ENCODE measurements around the gene HAUS5. TPM values are rescaled to one million over a fixed set of nuclear protein-coding genes. Genes with fewer than 3 reads are reported as not detected.

The HAUS5 gene, protein sequence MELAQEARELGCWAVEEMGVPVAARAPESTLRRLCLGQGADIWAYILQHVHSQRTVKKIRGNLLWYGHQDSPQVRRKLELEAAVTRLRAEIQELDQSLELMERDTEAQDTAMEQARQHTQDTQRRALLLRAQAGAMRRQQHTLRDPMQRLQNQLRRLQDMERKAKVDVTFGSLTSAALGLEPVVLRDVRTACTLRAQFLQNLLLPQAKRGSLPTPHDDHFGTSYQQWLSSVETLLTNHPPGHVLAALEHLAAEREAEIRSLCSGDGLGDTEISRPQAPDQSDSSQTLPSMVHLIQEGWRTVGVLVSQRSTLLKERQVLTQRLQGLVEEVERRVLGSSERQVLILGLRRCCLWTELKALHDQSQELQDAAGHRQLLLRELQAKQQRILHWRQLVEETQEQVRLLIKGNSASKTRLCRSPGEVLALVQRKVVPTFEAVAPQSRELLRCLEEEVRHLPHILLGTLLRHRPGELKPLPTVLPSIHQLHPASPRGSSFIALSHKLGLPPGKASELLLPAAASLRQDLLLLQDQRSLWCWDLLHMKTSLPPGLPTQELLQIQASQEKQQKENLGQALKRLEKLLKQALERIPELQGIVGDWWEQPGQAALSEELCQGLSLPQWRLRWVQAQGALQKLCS
- total RNA-seq = 13.0 and 13.1 TPM in 2 replicates

DNA sequence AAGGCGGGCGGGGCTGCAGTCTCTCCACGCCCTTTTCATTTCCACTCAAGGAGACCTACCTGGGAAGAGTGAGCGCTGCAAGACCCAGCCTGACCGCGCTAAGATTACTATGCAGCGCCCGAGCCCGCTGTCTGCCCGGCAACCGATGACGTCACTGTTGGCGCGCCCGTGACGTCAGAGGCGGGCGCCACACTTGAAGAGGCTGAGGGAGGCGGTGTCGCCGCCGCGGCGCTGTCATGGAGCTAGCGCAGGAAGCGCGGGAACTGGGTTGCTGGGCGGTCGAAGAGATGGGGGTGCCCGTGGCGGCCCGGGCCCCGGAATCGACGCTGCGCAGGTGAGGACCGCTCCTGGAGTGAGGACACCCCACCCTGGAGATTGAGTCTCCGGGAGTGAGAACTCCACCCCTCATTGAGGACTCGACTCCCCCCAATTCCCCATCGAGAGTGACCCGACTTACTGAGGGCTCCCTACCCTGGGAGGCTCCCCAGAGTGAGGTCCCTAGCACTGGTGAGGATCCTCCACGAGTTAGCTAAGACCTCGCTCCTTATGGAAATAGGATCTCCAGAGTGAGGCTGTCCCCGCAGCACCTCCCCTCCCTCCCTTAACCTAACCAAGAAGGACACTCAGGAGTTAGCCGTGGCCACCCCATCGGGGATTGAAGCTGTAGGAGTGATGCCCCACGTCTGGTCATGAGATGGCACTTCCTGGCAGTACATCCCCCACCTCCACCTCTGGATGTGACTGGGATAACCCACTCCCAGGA, at the start of gene HAUS5:
Gene HAUS5, plus strand, starts transcription at position 177 of the 763 bp plus-strand sequence. Its CDS starts 60 bp downstream, at position 237.

DNA sequence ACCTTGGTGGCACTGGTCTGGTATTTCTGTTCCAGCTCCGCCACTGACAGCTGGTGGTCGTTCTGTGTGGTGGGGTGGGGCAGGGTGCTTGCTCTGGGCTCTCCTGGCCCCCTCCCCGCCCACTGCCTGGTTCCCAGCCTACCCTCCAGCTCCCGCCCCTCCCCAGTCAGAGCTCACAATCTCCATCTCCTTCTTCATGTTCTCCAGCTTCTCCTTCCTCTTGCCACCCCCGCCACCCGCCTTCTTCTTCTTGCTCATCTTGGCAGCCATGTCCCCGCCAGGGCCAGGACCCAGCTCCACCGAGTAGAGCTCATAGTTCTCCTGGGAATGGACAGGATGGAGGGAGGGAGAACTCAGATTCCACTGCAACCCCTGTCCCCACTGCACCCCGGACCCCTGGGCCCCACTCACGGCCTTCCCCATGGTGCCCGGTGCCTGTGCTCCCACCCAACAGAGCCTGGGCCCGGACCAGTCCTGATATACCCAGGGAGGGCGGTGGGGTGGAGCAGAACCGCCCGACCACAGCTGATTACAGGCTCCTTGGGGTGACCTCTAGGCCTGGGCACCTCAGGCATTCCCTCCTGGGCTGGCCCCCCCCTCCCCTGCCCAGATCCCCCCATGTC, 49.2 kb upstream of the HAUS5 start, which contains the start of gene ATP4A:
Gene ATP4A, minus strand, starts transcription at position 452 of the 623 bp plus-strand sequence. Its CDS starts 29 bp downstream, at position 423.

DNA sequence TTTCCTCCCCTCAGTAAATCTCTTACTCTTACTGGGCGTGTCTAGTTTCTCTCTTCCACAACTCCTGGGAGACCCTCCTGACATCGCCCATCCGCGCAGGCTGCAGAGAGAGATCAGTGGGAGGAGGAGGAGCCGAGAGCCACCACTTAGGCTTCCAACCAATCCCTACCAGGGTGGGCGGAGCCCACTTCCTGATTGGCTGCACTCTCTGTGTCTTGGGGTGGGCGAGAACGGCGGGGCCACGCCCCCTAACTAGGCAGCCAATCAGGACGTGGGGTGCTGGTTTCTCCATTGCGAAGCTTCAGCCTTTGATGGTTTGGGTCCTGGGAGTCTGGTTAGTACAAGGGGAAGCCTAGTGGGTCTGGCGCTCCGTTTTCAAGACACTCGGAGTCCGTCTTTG, 26.7 kb upstream of the HAUS5 start, which contains the start of gene PMIS2:
Gene PMIS2, plus strand, starts transcription at position 326 of the 400 bp plus-strand sequence. CDS start 87 bp downstream, outside the sequence.

DNA sequence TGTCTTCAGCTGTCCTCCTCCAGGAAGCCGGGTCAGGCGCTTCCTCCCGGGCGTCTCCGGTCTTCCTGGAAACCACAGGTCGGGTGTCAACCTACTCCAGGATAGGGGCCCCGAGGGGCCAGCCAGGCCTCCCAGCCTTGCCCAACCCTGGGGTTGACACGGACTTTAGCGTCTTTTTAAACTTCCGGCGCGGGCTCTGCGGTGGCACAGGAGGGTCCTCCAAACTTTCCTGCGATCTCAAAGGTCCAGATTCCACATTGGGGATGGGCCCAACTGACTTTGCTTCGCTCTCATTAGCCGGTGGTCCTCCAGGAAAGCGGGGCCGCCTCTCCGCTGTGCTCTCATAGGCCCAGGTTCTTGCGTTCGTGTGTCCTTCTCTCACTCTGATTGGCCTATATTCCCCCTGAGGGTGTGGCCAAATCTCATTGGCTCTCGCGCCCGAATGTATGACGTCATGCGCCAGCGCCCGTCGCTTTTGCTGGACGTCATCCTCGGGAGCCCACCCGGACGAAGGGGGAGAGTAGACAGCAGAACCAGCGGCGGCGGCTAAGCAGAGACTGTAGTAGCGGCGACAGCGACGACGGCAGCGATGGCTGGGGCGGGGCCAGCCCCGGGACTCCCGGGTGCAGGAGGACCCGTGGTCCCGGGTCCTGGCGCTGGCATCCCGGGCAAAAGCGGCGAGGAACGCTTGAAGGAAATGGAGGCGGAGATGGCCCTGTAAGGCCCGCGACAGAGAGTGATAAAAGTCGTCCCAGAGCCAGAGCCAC, 16.2 kb downstream of the HAUS5 start, which contains the start of gene RBM42:
Gene RBM42, plus strand, starts transcription at position 472 of the 767 bp plus-strand sequence. Its CDS starts 118 bp downstream, at position 590.

DNA sequence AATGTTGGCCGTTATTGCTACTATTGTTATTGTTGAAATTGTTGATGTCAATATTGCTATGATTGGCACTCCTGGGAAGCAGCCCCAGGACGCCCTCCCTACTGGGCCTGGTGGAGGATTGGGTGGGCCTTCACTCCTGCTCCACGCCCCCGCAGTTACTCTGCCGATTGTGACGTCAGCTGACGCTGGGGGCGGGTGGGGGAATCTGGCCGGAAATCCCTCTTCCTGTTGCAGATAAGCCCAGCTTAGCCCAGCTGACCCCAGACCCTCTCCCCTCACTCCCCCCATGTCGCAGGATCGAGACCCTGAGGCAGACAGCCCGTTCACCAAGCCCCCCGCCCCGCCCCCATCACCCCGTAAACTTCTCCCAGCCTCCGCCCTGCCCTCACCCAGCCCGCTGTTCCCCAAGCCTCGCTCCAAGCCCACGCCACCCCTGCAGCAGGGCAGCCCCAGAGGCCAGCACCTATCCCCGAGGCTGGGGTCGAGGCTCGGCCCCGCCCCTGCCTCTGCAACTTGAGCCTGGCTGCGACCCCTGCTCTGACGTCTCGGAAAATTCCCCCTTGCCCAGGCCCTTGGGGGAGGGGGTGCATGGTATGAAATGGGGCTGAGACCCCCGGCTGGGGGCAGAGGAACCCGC, 29.1 kb downstream of the HAUS5 start, which contains the start of gene ETV2:
Gene ETV2, plus strand, starts transcription at position 231 of the 637 bp plus-strand sequence. CDS start 716 bp downstream, outside the sequence.

DNA sequence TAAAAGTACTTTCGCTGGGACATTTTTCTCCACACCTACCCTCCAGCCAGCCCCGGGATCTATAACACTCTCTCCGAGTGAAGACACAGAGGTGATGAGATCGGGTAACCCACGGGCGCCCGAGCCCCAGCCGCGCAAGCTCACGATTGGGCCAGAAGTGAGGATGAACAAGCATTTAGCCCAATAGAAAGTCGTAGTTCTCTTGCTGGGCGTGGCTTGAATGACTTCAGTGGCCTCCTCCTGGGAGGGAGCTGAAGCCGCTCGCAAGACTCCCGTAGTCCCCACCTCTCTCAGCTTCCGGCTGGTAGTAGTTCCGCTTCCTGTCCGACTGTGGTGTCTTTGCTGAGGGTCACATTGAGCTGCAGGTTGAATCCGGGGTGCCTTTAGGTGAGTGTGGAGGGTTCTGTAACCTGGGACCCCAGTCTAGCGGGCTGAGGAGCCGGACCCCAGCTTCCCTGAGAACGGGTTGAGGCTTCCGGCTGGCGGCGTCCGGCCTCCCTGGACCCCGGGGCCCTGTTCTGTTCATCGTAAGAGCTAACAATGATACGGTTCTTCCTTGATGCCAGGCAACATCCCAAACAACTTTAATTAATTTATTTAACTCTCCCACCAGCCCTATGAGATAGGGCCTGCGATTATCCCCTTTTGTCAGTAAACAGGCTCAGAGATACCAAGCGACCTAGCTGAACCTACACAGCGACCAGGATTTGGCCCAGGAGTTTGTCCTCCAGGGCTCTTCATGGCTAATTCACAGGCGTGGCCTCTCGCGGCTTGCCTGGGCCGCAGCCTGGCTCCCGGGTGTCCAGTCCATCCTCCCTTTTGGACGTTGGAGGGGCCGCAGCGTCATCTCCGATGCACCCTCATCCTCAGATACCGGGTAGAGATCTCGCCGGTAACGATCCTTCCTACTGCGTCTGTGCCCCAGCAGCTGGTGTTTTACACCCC, 35.8 kb downstream of the HAUS5 start, which contains the start of gene COX6B1:
Gene COX6B1, plus strand, starts transcription at position 307 of the 945 bp plus-strand sequence. CDS start 2,921 bp downstream, outside the sequence.

DNA sequence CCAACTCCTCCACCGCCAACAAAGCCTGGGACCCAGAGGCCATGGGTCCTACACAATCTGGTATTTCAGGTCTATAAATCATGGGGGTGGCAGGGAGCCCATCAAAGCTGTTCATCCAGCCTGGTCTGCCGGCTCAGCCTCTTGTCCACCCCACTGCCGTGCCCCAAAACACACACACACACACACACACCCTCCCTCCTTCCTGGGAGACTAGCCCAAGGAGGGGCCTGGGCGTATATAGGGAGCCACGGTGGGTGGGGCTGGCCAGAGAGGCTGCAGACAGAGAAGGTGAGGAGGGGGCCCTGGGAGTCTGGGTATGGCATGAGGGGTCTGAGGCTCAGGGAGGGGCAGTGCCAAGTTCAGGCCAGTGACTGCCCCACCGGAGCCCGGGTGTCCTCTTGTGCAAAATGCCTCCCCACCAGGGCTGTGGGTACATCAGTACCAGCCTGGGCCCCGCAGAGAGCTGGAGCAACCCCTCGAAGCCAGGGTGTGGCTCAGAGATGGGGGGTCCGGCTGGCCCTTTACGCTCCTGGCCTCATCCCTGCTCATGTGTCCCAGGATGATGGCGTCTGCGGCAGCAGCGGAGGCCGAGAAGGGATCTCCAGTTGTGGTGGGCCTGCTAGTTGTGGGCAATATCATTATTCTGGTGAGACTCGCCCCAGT, 53.8 kb downstream of the HAUS5 start, which contains the start of gene UPK1A:
Gene UPK1A, plus strand, starts transcription at position 267 of the 663 bp plus-strand sequence. Its CDS starts 296 bp downstream, at position 563.

Other genes starting within 250 kb of the HAUS5 start
- not detected in 2 replicates for gene GPR42, start 241.7 kb upstream of the HAUS5 start, total RNA-seq
- not detected in 2 replicates for gene FFAR2, start 164.5 kb upstream of the HAUS5 start, total RNA-seq
- not detected in 2 replicates for gene KRTDAP, start 122.3 kb upstream of the HAUS5 start, total RNA-seq
- gene DMKN, start 99.1 kb upstream of the HAUS5 start, total RNA-seq = not detected in 2 replicates
- not detected in 2 replicates for gene SBSN, start 84.4 kb upstream of the HAUS5 start, total RNA-seq
- not detected in 2 replicates for gene GAPDHS, start 79.3 kb upstream of the HAUS5 start, total RNA-seq
- gene TMEM147, start 67.1 kb upstream of the HAUS5 start, total RNA-seq = 97.0 and 97.3 TPM in 2 replicates
- gene ATP4A, start 49.1 kb upstream of the HAUS5 start, total RNA-seq = not detected in 2 replicates
- gene PMIS2, start 26.6 kb upstream of the HAUS5 start, total RNA-seq = not detected in 2 replicates
- 93.7 and 102 TPM in 2 replicates for gene RBM42, start 16.3 kb downstream of the HAUS5 start, total RNA-seq
- 0.30 and 0.87 TPM in 2 replicates for gene ETV2, start 29.0 kb downstream of the HAUS5 start, total RNA-seq
- gene COX6B1, start 35.6 kb downstream of the HAUS5 start, total RNA-seq = 571 and 586 TPM in 2 replicates
- not detected in 2 replicates for gene UPK1A, start 53.8 kb downstream of the HAUS5 start, total RNA-seq
- gene ZBTB32, start 91.8 kb downstream of the HAUS5 start, total RNA-seq = not detected in 2 replicates
- gene KMT2B, start 105.3 kb downstream of the HAUS5 start, total RNA-seq = 8.9 and 10.5 TPM in 2 replicates
- gene IGFLR1, start 129.7 kb downstream of the HAUS5 start, total RNA-seq = 14.1 and 16.2 TPM in 2 replicates
- 2.1 and 2.7 TPM in 2 replicates for gene U2AF1L4, start 132.7 kb downstream of the HAUS5 start, total RNA-seq
- 17.9 and 32.1 TPM in 2 replicates for gene PSENEN, start 132.9 kb downstream of the HAUS5 start, total RNA-seq
- 8.8 and 12.2 TPM in 2 replicates for gene LIN37, start 135.8 kb downstream of the HAUS5 start, total RNA-seq
- 0.25 TPM in 1 of 2 replicates, not detected in the other for gene HSPB6, start 144.3 kb downstream of the HAUS5 start, total RNA-seq
- 9.4 and 13.3 TPM in 2 replicates for gene PROSER3, start 145.4 kb downstream of the HAUS5 start, total RNA-seq
- 2.1 and 2.6 TPM in 2 replicates for gene ARHGAP33, start 162.8 kb downstream of the HAUS5 start, total RNA-seq
- gene PRODH2, start 200.1 kb downstream of the HAUS5 start, total RNA-seq = not detected in 2 replicates
- not detected in 2 replicates for gene NPHS1, start 239.8 kb downstream of the HAUS5 start, total RNA-seq
- gene KIRREL2, start 244.2 kb downstream of the HAUS5 start, total RNA-seq = not detected in 2 replicates

All from mammary microvascular endothelial cell (primary cell).